Pulmonary artery endothelial cell (primary cell): ENCODE results near the gene IFI27L2. TPM values are rescaled to one million over a fixed set of nuclear protein-coding genes. Genes with fewer than 3 reads are reported as not detected.
"Not testable (repeated sequence)": the region's sequence is repeated elsewhere in the genome, so short reads cannot be mapped to it uniquely, and the experiment has no call there.

Experiments used
- DNase-seq: peaks from one replicate; pipeline ENCODE4 v3.0.0-alpha.2; 2011; ENCODE audit warnings: low read depth, low spot score
- total RNA-seq: library from RNA; depleted of rRNA; stranded (reverse); fragments of >200 nt; gene quantifications from 2 replicates; pipeline ENCODE4 v1.2.3, GENCODE V29; 2014

The IFI27L2 gene, protein sequence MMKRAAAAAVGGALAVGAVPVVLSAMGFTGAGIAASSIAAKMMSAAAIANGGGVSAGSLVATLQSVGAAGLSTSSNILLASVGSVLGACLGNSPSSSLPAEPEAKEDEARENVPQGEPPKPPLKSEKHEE
- total RNA-seq, result 38.5 and 102 TPM in 2 replicates

DNA sequence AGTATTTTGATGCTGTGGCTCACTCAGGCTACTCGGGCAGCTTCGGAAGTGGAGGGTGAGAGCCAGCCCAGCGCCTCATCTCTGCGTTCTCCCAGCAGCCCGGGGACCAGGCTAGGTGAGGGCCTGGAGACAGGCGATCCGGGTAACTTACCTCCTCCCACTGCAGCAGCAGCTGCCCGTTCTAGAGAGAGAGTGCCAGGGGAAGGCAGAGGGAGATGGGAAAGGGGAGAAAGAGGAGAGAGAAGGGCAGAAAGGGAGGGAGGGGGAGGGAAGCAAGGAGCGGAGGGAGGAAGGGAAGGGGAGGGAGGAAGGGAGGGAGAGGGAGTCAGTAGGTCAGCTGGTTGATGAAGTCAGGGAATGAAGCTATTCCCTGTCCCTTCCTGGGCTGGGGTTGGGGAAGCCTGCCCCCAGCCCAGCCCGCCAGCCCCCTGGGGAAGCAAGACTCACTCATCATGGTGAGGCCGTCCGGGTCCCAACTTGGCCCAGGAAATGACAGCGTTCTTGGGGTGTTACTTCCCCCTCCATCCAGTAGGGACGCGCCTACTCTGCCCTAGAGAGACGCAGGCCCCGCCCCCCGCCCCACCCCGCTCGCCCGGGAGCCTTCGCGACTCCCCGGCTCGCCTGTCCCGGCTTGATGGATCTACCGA, at the start of gene IFI27L2:
Gene IFI27L2, minus strand, starts transcription at position 494 of the 647 bp plus-strand sequence. Its CDS starts 40 bp downstream, at position 454.
- DNase-seq, result no peak

DNA sequence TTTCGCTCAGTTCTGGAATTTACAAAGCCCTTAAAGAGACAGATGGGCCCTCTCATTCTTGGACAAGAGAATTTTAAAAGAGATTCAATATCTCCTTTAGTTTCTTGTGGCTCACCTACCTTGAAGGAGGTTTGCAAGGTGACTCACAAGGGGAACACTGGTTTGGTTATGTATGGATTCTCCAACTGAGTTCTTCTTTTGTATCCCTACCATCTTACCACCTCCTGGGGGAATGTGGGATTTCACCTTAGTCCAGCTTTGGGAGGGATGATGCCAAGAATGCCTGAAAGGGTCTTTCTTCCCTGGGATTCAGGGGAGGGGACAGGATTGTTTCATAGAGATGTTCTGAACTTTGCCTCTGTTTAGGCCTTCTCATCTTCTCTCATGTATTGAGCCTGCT, 48.4 kb upstream of the IFI27L2 start:
- no peak for DNase-seq

DNA sequence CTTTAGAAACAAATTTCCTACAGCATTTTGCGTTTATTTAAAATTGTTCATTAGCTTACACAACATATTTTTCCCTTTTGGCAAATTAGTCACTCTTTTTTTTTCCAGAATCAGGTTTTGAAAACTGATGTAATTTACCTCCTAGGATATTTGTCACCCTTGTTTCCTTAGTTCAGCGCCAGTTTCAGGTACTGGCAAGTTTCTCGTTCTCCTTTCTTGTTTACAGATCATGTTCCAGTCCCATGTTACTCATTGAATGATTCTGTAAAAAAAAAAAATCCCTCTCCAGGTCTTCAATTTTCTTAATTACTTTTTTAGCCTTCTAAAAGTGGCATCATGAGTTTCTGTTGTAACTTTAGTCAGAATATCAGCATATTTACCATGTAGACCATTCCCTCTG, 47.4 kb upstream of the IFI27L2 start:
- no peak for DNase-seq

DNA sequence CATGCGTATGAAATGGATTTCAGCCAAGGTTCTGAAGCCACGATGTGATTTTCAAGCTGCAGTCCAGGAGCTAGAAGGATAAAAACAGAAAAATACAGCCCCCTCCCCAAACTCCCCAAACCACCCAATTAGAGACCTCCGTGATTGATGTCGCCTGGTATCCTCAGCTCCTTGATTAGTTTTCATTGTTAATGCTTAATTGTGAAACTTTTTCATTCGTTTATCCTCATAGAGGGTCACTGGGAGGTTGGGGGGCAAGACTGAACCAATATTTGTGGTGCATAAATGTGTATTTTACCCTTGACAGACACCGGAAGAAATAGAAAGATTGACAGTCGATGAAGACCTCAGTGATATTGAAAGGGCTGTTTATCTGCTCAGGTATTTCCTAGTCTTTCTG, 46.3 kb upstream of the IFI27L2 start:
- DNase-seq, result no peak

DNA sequence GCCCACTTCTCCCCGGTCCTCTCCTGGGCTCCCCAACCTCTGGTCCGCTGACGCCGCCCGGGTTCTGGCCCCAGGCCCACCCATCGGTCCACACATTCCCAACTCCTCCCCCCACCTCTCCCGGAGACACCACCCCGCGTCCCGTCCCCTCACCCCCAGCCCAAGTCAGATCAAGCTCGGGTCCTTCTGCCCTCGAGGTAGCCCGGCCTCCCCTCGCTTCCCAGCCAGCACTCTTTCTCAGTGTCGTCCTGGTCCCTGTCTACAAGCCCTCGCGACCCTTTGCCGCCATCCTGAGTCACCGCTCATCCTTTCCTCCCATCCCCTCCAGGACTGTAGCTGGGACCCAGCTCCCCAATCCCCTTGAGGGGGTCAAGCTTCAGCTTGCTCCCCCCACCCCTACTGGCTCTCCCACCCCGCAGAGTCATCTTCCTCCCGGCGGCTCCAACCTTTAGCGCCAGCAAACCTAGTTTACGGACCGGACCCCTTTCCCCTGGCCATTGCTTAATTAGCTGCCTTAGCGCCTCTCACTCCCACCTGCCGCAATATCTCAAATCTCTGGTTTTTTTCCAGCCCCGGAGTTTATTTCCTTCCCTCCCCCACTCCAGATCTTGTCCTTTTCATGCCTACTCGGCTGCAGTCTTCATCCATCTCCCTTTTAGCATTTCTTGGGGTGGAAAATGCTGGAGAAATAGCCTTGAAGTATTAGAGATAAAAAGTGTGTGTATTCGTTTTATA, 45.8 kb upstream of the IFI27L2 start:
- no peak for DNase-seq

DNA sequence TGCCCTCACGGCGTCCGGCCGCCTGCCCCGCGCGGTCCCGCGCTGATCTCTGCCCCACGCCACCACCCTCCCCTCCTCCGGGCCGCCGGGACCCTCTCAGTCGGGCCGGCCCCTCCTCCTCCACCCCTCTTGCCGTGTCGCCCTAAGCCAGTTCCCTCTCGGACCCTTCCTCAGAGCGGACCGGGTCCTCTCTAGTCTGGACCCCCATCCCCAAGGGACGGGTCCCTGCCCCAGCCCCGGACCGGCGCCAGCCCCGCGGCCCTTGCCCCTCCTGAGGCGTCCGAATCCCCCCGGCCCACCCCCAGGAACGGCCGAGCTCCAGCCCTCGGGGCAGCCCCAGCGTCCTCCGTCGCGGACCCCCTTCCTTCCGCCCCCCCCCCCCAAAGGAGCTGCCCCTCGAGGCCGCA, 45.2 kb upstream of the IFI27L2 start:
- no peak for DNase-seq

DNA sequence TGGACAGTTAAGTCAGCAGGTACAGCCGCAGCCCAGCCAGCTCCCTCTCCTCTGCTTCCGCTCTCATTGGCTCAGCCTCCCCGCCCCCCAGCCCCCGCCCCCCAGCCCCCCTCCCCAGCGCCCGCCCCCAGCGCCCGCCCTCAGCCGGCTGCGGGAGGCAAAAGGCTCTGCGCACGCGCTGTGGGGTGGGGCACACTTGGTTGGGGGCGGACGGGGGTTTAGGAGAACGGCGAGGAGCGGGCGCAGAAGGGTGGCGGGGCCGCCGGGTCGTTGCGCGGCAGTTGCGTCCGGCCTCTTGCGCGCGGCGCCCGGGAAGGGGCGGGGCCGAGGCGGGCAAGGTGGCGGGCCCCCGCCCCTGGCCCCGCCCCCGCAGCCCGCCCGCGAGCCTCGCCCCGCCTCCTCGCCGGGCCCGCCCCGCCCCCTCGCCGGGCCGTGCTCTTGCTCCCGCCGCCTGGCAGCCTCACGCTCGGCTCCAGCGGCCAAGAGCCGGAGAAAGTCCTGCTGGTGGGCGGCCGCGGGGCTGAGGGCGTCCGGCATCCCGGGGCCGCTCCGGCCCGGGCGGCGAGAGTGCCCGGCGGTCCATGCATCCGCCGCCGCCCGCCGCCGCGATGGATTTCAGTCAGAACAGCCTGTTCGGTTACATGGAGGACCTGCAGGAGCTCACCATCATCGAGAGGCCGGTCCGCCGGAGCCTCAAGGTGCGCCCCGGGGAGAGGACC, 44.6 kb upstream of the IFI27L2 start, which contains the start of gene PPP4R4:
Gene PPP4R4, plus strand, starts transcription at position 438 of the 719 bp plus-strand sequence. Its CDS starts 144 bp downstream, at position 582.
- no peak for DNase-seq

DNA sequence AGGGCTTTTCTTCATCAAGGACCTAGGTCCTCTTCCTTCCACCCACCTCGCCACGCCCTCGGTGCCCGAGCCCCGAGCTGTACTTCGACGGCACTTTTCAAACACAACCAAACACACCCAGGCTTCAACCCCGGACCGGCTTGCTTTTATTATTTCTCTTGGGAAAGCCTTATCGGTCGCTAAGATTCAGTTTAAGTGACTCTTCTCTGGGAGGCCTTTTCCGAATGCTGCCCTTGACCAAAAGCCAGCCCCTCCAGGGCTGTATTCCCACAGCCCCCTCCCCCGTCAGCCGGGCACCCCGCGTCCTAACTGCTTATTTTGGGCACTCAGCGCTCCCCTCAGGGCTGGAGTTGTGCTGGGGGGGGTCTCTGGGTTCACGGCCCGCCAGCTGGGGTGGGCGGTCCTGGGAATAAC, 44.1 kb upstream of the IFI27L2 start:
- no peak for DNase-seq

DNA sequence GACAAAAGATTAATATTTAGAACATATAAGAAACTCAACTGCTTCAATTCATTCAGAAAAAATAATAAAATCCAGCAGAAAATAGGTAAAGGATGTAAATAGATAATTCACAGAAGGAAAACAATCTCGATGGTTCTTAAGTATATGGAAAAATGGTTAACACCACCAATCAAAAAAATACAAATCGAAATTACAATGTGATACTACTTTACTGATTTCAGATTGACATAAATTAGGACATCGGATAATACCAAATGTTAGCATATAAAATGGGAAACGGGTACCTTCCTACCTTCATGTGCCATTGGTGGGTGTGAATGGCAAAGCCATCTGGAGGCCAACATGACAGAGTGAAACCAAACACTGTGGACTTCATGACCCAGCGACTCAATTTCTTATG, 43.1 kb upstream of the IFI27L2 start:
- no peak for DNase-seq

DNA sequence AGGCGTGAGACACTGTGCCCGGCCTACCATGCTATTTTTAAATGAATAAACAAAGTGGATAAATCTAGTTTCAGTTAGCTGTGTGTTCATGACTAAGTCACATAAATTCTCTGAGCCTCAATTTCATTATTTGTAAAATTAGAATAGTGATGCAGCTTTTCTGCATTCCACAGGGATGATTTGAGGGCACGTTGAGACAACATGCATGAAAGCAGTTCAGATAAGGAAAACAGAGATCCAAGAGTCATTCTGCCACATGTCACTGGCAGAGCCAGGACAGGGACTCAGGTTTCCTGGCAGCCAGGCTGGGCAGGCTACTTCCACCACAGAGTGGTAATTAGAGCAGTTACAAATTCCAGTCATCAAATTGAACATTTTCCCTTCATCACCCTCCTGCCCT, 41.8 kb upstream of the IFI27L2 start:
- no peak for DNase-seq

DNA sequence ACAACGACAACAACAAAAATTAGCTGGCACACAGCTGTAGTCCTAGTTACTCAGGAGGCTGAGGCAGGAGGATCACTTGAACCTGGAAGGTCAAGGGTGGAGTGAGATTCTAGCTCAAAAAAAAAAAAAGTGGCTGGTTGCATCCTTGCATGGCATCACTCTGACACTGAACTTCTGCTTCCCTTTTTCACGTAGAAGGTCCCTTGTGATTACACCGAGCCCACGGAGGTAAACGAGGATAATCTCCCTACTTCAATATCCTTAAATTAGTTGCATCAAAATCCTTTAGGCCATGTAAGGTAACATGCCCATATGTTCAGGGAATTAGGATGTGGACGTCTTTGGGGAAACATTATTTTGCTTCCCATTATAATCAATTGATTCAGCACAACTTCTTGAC, 40.7 kb upstream of the IFI27L2 start:
- DNase-seq, result no peak

DNA sequence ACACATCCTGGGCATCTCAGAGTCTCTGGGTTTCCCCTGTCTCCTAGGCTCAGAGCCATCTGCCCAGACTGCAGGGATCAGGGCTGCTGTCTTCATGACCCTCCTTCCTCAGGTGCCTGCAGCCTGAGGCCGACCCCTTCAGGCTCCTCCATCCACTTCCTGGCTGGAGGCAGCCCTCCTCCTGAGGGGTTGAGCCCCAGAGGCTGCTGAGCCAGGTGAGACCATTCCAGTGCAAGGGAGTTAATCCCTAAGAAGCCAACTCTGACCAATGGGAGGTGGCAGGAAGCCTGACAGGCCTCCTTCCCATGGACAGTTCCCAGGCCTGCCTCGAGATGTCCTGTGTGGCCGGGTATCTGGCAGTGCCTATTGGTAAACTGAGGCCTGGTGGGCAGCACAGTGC, 36.3 kb upstream of the IFI27L2 start:
- no peak for DNase-seq

DNA sequence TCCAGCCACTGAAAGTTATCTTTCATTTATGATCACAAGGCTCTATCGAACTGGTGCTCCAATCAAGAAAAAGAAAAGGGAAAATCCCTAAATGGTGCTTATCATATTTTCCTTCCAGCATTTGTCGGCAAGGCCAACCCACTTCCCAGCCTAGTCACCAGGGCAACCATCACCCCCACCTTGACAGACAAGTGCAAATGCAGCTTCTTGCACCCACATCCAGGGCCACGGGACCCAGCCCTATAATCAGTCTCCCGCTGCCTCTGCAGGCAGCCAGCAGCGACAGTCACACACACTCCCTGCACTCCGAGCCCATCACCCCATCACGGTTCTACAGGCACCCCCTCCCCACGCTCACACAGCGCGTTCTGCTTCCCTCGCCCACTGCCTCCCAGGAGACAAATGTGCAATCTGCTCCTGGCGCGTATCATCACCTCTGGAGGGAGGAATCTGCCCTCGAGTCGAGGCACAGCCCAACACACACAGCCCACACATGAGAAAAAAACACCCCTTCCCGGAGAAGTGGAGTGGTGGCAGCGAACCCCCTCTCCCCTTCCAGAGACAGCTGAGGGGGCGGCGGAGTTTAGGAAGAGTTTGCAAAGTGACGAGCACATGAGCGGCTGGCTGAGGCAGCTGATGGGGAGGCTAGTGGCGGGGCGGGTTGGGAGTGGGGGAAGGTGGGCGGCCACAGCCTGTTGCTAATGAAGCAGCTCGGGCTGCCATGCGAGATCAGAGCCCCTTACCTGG, 35.5 kb upstream of the IFI27L2 start:
- no peak for DNase-seq

DNA sequence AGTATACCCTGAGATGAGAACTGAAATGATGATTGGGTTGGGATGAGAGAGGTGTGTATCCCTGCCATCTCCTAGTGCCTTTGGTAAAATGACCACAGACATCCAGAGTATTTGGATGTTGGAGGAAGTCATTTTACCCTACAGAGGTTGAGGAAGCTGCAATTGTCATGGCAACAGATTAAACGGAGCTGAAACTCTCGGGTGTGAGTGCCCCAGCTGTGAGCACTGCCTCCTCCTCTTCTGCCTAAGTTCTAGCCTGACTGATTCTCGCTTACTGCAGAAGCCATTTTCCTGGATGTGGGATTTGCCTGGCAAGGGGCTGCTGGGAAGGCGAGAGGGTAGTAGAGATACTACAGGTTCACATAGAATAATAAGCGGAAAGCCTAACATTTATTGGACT, 34.4 kb upstream of the IFI27L2 start:
- DNase-seq, result no peak

DNA sequence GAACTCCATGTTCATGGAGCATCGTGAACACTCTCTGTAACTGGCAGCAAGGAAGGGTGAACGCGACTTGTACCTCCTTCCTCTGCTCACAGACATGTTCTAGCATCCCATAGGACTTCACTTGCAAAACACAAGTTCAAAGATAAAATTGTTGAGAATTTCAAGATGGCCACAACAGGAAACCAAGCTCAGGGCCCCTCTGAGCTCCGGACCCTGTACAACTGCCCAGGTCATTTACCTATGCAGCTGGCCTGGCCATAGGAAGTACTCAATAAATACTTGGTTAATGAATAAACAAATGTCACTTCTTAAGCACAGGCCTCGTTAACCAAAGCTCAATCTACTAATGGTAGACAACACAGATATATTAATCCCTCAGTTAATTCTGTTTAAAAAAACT, 33.1 kb upstream of the IFI27L2 start:
- no peak for DNase-seq

DNA sequence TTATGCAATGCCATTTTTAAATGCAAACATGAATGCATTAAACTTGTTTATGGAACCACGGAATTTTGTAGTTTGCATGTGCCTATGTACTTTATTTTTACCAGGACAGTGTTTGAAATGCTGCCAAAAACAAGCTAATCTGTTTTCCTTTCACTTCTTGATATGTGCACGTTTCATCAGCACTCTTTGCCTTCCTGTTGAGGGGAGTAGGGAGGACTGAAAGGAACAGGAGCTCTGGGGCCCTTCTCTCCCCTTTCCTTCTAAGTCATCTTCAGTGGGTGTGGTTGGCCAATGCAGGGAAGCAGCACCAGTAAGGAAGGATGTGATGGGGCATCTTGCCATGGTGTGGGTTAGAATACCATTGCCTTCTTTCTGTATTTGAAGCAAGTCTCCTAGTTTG, 32.6 kb upstream of the IFI27L2 start:
- DNase-seq, result no peak

DNA sequence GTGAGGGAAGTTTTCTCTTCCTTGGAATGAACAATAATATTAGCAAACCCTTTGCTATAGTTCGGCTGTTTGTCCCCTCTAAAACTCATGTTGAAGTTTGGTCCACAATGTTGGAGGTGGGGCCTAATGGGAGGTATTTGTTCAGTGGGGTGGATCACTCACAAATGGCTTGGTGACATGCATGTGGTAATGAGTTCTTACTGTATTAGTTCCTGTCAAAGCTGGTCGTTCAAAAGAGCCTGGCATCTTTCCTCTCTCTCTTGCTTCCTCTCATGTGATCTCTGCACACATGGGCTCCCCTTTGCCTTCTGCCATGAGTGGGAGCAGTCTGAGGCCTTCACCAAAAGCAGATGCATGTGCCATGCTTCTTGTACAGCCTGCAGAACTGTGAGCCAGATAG, 31.7 kb upstream of the IFI27L2 start:
- DNase-seq, result no peak

DNA sequence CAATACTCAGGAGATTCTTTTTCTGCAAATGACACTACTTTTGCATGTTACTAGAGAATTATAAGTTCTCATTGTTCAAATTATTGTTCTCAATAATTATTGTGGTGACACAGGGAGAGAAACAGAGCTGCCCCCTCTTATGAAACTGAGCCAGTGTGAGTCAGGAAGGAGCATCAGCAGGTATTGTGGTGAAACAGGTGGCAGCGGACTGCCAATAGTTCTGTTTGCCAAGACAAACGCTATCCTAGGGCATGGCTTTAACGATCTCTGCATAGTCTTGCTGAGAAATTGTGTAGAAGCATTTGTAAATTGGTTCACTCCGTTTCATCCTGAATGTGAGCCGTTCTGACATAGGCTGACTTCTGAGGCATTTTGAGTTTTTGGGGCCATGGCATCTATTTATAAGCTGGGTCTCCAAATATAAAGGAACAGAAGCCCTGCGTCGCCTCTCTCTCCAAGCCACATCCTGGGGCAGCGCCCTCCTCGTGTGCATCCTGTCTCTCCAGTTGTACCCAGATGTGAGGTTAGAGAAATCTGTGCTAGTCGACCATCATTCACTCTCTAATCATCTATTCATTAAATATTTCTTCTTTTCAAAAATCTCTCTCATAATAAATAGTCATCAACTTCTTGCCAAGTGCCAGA, 29.0 kb upstream of the IFI27L2 start:
- DNase-seq, result no peak

DNA sequence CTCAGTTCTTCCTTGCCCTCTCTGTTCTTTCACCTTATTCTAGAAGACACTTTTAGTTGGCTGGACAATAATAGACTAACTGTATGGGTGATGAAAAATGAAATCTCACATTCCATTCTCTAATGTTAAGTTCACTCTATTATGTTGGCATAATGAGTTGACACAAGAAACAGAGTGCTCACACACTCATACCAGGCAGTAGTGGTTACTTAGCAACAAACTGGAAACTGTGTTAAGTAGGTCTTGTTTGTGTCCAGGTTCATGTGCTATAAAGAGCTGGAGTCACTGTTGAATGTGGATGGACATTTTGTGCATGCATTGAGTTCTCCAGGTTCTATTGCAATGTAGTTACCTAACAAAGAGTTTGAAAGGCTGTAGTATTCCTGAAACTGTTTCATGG, 27.8 kb upstream of the IFI27L2 start:
- no peak for DNase-seq

DNA sequence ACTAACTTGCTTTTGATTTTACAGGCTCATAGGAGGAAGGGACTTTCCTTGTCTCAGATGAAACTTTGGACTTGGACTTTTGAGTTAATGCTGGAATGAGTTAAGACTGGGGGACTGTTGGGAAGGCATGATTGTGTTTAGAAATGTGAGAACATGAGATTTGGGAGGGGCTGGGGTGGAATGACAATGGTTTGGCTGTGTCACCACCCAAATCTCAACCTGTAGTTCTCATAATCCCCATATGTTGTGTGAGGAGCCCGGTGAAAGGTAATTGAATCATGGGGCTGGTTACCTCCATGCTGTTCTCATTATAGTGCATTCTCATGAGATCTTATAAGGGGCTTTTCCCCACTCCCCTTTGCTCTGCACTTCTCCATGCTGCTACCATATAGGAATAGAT, 26.7 kb upstream of the IFI27L2 start:
- DNase-seq, result not testable (repeated sequence)

DNA sequence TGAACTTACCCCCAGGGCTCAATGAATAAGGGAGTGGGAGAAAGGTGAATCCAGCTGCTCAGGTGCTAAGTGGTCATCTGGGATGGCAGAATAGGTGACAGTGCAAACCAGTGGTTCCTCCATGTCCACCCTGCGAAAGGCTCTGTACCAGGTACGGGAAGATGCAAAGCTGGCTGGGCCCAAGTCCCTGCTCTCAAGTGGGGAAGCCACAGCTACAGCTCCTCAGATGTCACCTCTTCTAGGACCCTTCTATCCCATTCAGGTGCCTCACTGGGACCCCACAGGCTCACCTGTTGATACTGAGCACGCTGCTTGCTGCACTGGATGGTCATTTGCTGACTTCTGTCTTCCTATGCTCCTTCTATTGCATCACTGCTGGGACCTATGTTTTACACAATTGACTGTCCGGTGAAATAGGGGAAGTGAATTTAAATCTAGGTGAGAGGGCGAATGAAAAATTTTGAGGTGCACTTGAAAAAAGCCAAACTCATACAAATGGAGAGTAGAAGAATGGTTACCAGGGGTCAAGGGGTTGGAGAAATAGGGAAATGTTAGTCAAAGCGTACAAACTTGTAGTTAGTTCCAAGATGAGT, 24.4 kb upstream of the IFI27L2 start:
- DNase-seq, result no peak
